Stimulated activated CD8-positive, alpha-beta memory T cell treated with anti-CD3 and anti-CD28 coated beads, Interleukin-7, amount 100 ng/mL, for 24 hours (primary cell): ENCODE results near the gene PFKFB2.
"Not testable (repeated sequence)": the region's sequence is repeated elsewhere in the genome, so short reads cannot be mapped to it uniquely, and the experiment has no call there.

Experiments used
- DNase-seq: peaks from one replicate; pipeline ENCODE4 v3.0.0-alpha.2; 2020; ENCODE audit warnings: low read depth

Gene PFKFB2

DNA sequence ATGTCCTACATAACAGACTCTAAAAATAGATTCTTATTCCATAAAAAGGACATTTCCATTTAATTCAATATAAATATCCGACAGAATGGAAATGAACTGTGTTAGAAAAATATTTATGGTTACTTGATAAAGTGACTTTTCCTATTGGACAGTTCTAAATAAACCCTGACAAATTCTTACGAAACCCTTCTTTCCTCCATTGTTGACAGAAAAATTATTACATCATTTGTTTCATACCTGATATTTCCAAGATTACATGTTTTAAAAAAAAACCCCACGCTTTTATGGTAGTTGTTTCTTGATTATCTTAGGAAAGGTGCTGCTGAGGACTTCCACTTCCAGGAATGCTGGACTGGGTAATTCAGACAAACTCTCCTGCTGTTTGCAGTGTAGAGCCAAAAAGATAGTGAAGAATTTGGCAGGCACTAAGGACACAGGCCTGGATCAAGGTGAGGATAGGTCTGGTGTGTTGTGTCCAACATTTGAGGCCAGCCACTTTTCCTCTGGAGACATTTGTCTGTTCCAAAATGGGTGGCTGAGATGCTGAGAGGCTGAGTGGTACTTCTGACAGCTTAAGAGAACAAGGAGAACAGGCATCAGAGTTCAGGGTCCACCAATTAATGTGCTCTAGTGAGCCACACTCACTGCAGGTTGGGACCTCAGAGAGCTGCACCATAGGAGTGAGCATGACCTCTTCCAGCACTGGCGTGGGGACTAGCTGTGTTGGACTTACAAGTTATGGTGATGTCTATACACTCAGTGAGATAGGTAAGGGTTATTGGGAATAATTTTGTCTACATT lies 13.5 kb upstream of the PFKFB2 start:
- DNase-seq = no peak

GRCh38 chr1:207040181-207040533 lies 12.9 kb upstream of the PFKFB2 start:
- DNase-seq = no peak

GRCh38 chr1:207041397-207041796 lies 11.7 kb upstream of the PFKFB2 start:
- DNase-seq = not testable (repeated sequence)

DNA sequence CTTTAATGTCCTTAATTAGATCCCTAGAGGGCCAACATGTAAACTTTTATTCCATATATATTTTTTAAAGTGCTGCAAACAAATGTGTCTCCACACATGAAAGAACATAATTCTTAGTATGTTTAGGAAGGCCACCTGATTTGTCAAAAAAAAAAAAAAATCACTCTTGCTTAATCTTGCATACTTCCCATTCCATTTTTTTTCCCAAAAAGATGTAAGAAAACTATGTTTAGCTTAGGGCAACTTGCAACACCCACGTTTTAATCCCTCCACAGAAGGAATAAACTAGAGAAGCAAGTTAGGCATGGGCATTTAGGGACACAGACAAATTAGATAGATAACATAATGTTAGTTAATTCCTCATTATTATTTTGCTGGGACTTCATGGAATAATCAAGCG lies 7.6 kb upstream of the PFKFB2 start:
- DNase-seq = no peak

DNA sequence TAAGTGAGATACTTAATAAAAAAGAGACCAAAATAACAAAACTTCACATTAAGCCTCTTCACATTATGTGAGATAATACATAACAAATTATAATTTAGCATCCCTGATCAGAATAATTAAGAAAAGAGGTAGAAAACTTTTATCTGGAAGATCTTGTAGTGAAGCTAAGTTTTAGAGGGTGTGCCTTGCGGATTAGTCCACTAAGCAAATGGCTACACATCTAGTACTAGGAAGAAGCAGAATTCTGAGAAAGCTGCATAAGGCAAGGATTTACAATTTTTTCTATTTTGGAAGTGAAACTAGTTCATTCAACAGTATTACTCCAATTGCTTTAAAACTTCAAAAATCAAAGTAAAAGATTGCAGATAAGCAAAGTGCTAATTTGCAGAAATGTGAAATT lies 5.6 kb upstream of the PFKFB2 start:
- no peak for DNase-seq

- DNase-seq = no peak
These were observed 5.0 kb upstream of the PFKFB2 start for GRCh38 chr1:207048041-207048440.

DNA sequence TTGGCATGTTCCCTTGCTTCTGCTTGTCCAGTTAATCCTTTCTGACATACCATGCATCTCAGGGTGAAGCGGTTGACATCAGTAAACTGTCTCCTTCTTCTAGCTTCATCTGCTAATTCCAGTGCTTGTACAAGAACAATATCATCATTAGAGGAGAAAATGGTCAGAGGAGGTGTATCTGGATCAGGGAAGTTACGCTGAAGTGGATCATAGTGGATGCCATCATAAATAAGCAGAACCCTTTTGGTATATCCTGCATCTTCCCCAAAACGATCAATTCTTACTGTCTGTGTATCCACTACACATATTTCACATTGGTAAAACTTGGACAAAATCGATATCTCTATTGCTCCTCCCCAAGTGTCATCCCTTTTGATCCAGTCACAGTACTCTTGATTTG lies 4.0 kb upstream of the PFKFB2 start:
- DNase-seq = no peak

DNA sequence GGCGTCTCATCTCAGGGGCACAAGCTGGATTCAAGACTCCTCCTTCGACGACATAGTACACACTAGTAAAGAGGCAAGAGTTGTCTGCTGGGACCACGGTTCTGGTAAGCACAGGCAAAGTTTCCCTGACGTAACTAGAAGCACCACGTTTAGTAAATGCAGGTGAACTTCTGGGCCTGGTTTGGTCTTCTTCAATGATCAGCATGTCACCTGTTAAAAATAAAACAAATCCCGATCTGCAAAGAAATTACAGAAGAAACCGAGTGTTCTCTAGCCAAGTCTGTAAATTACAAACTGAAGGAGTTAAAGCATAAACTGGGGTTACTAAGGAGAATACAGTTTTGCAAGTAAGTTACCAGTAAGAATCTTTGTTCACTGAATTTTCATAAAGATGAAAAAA lies 3.6 kb upstream of the PFKFB2 start:
- DNase-seq = no peak

DNA sequence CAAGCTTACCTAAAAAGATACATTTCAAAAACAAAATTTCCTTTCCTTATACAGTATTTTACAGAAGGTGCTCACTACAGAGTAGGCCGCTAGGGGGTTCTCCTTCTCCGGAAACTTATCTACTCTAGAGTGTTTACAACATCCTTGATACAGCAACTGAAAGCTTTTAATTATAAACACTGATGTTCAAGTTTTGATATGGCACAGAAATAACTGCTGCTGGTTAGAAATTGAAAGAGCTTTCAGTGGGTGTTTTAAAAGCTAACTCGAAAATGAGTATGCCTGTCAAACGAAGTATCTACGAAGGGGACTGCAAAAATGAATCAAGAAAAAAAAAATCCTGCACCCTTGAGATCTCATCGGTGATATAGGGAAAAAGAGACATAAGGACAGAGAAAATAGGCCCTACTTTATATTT lies 3.1 kb upstream of the PFKFB2 start:
- no peak for DNase-seq

DNA sequence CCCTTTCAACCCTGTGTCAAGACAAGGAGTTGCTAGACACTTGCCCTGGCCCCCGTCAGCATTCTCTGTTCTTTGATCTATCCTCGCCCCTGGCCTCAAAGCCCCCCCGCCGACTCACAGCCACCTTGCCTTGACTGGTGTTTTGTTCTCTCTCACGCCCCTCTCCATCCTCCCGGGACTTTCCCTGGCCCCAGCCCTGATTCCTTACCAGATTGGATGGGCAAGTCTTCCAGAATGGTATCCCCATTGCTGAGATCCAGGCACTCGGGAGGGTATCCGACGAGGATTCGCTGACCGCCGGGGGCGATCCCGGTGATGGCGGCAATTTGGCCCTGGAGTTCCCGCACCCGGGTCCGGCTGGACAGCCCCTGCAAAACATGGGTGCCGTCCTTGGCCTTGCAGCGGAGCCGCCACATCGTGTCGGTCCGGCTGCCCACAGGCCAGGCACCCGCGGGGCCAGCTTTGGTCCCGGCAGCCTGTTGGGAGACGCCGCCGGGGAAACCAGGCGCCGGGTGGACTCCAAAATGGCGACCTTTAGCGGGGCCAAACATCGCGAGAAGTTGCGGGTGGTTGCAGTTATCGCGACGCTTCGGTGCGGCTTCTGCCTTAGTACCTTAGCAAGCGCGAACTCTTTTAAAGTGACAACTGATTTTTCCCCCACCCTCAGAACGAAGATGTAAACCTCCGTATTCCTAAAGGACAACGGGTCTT lies 2.4 kb upstream of the PFKFB2 start:
- DNase-seq = peak; percentile 75

- no peak for DNase-seq
These were observed 1.7 kb upstream of the PFKFB2 start, which contains the start of gene YOD1 for GRCh38 chr1:207051191-207051943. TSS of gene YOD1 (minus strand) at chr1:207051208. CDS start at chr1:207051030, 178 bp downstream.

- no peak for DNase-seq
These were observed 1.4 kb downstream of the PFKFB2 start for GRCh38 chr1:207054491-207054890.

DNA sequence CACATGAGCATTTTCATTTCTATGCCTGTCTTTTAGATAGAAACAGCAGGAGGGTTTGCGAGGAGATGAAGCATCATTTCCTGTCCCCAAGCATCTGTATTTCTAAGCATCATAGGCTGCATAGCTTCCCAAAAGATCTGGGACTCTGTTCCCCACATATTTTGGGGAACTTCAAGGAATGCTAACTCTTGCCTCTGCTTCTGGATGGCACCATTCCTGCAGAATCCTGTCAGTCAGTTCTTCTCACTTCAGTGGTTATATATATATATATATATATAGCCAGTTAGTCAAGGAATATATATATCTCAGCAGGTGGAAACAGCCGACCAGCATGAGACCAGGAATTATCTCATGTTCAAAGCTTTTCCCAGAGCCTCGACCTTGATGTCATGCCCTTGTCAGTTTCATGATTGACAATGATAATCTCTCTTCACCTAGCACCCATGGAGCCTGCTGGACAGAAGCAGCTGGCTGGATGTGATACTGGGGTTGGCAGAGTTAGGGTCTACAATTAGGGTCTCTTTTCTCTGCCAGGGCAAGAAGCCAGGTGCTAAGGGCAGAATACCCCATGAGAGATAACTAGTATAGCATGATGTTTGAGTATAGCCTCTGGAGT lies 2.4 kb downstream of the PFKFB2 start:
- DNase-seq = no peak

DNA sequence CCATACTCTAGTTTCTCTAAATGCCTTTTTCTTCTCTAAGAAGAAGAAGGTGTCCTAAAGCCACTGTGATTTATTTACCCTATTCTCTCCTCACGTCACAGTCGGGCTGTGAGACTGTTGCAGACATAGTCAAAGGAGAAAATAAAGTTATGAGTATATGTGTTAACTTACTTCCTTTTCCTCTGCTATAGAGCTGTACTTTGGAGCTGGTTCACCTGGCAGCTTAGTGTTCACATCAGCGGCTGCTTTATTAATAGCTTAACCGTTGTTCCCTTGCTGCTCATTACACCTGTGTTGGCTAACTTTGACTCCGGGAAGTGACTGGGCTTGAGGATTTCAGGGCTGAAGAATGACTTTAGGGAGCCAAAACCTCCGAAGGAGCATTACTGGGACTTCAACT lies 3.6 kb downstream of the PFKFB2 start:
- DNase-seq = no peak

DNA sequence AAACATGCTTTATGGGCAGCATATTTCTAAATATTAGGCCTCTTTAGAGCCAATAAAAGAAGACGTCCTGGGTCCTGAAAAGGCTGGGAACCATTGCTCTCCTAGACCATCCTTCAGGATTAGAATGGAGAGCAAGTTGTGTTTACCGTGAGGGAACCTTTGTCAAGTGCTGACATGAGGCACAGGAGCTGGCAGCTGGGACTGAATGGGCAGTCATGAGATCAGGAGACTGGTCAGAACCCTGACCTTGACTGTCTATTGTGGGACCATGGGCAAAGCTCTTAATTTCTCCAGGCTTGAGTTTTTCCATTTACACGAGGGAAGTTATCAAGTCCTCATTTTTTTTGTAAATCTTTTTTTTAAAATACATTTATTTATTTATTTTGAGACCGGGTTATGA lies 5.2 kb downstream of the PFKFB2 start:
- no peak for DNase-seq

DNA sequence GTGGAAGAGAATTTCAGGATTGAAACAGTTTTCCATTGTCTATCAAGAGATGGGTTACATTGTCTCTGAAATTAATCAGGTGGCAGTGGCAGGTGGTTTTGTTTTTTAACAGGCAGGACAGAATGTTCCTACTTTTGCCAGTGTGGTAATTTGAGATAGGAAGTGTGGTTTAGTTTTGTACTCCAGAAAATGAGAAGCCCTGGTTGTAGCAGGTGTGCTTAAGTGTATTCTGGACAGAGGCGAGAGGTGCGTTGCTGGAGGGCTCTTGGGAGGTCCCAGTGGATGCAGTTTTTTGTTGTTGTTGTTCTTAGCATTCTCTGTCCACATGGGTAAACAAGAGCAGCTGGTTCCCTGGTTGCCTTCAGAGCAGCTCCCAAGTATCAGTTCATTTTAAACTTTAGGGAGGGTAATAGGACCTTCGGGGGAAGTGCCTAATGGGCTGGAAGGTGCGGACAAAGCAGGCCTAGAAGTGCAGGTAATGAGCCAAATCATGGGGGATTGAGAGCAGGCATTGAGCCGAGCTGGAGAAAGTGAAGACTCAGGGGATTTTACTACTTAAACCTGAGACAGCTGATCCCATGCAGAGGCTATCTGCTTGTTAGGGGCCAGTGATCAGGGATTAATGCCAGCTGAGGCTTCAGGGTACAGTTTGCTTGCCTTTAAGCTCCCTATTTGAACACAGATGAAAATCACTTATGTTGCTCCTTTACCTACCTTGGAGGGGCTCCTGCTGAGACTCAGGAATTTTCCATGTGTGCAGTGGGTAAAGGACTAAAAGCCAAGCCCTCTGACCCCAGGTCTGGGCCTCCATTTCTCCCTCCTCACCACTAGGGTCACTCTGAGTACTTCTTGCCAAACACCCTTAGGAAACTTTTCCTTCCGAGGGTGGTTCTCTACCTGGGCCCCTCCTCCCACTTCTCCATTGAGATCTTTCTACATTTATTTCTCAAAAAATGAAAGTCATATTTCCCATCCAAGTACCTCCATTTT lies 6.1 kb downstream of the PFKFB2 start:
- DNase-seq = no peak

DNA sequence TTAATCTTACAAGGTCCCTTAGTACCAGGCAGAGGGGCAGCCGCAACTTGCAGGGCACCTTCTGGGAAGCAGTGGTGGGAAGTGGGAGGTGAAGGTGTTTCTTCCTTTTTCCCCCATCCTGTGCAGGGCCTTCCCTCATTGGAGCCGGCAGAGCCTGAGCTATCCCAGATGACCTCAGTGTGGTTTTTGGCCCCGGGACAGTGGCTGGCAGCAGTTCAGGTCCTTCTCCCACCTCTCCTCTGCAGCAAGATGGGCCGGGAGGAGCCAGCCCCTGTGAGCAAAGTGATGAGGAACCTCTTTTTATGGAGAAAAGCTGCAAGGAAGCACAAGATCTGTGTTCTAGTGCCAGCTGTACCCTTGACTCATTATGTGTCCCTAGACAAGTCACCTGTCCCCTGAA lies 6.8 kb downstream of the PFKFB2 start:
- DNase-seq = no peak

DNA sequence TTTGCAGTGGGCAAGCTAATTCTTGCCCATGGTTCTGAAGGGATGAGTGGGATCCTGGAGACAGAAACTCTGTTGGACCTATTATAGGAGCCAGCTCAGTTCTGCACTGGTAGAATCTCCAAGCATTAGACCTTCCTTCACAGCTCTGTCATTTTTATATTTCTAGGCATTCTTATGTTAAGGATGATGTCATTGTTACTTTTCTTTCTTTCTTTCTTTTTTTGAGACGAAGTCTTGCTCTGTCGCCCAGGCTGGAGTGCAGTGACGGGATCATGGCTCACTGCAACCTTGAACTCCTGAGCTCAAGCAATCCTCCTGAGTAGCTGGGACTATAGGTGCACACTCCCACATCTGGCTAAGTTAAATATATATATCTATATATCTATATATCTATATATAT lies 7.5 kb downstream of the PFKFB2 start:
- DNase-seq = no peak

DNA sequence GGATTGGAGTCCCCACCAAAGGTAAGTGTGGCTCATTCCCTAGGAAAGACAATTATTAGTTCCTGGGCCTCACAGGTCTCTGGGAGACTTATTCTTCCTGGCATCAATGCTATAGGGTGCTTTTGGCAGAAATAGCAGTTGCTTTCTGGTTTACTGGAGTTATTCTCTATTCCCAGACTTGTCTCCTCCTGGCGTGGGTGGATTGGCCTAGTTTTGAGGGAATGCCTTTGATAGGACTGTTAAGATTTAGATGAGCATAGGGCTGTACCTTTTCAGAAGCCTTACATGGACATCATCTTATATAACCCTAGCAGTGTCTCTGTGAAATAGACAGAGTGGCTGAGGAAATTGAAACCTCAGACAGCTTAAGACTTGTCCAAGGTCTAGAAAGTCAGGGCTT lies 9.0 kb downstream of the PFKFB2 start:
- DNase-seq = no peak

- no peak for DNase-seq
These were observed 9.9 kb downstream of the PFKFB2 start for GRCh38 chr1:207063014-207063413.

DNA sequence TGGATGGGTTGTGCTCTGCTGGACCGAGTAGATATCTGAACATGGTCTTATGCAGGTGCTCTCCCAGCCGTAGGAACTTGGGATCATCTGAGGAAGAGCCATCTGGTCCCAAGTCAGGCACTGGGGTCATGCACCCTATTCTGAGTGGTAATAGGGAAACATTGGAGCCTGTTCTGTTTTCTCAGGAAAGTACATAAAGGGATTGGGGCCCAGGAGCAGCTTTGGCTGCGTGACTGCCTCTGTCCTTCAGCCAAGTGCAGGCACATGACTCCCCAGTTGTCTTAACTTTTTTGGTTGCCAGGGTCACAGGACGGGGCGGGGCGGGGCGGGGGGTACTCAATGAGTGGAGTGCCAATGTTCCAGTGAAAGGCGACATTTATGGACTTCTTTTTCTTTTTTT lies 11.5 kb downstream of the PFKFB2 start:
- DNase-seq = no peak
